NT2/D1 (cell line): ENCODE data around the gene CCL11.

Experiments used
- DNase-seq: peaks from one replicate; pipeline ENCODE4 v3.0.0-alpha.2; 2011; ENCODE audit warnings: low read depth, low spot score
- H3K27me3 ChIP-seq: 2 replicates; pipeline ENCODE4 v1.6.0; 2011; ENCODE audit warnings: mild to moderate bottlenecking; ENCODE audit not compliant: insufficient read length, insufficient read depth
- H3K36me3 ChIP-seq: 2 replicates; pipeline ENCODE4 v1.6.1; 2011; ENCODE audit warnings: mild to moderate bottlenecking, low read length, mixed read lengths; ENCODE audit not compliant: insufficient read depth, insufficient read length
- H3K4me1 ChIP-seq: 2 replicates; pipeline ENCODE4 v1.5.1; 2011; ENCODE audit not compliant: insufficient read depth, insufficient read length
- H3K4me3 ChIP-seq: 2 replicates; pipeline ENCODE4 v1.5.1; 2011; ENCODE audit warnings: low read depth; ENCODE audit not compliant: insufficient read length
- H3K9ac ChIP-seq: 2 replicates; pipeline ENCODE4 v1.6.0; 2011; ENCODE audit warnings: low read depth; ENCODE audit not compliant: insufficient read length
- H3K9me3 ChIP-seq: 2 replicates; pipeline ENCODE4 v1.5.1; 2011; ENCODE audit warnings: mild to moderate bottlenecking, low read length; ENCODE audit not compliant: insufficient read depth
- SUZ12 ChIP-seq: IDR thresholded peaks from 2 replicates; pipeline ENCODE4 v1.6.1; 2011; ENCODE audit not compliant: insufficient read length, insufficient read depth; ENCODE audit errors: extremely low read depth
- YY1 ChIP-seq: IDR thresholded peaks from 2 replicates; pipeline ENCODE4 v1.6.1; 2011; ENCODE audit not compliant: insufficient read length, insufficient read depth
- ZNF274 ChIP-seq: IDR thresholded peaks from 2 replicates; pipeline ENCODE4 v1.6.1; 2011; ENCODE audit warnings: mild to moderate bottlenecking, low read depth, low read length

The CCL11 gene

GRCh38 chr17:34246446-34246845, 39.1 kb upstream of the CCL11 start:
- no peak for TF ChIP-seq ZNF274
- TF ChIP-seq YY1 = no peak
- no peak for TF ChIP-seq SUZ12
- Histone ChIP-seq H3K36me3 (no peaks in the 10 kb centered on the region), H3K9ac (no peak overlapping the region), H3K9me3 (no peaks in the 10 kb centered on the region), H3K4me3 (no peak overlapping the region), H3K4me1 (peaks cover 4% of the 10 kb centered on the region), H3K27me3 (no peaks in the 10 kb centered on the region)
- no peak for DNase-seq

- Histone ChIP-seq H3K4me3 (no peak overlapping the region), H3K4me1 (peaks cover 4% of the 10 kb centered on the region), H3K9me3 (no peaks in the 10 kb centered on the region), H3K9ac (no peak overlapping the region), H3K27me3 (no peaks in the 10 kb centered on the region), H3K36me3 (no peaks in the 10 kb centered on the region)
- no peak for DNase-seq
- no peak for TF ChIP-seq SUZ12
- TF ChIP-seq ZNF274 = no peak
- TF ChIP-seq YY1 = no peak
Measured at GRCh38 chr17:34246881-34247280, 38.7 kb upstream of the CCL11 start.

GRCh38 chr17:34248511-34249024, 37.0 kb upstream of the CCL11 start:
- no peak overlapping the region for H3K4me3 ChIP-seq
- no peaks in the 10 kb centered on the region for H3K27me3 ChIP-seq
- DNase-seq = no peak
- TF ChIP-seq YY1 (no peak), ZNF274 (no peak), SUZ12 (no peak)
- no peaks in the 10 kb centered on the region for H3K9me3 ChIP-seq
- peaks cover 4% of the 10 kb centered on the region for H3K4me1 ChIP-seq
- no peak overlapping the region for H3K9ac ChIP-seq
- no peaks in the 10 kb centered on the region for H3K36me3 ChIP-seq

GRCh38 chr17:34249061-34249460, 36.5 kb upstream of the CCL11 start:
- Histone ChIP-seq H3K9me3 (no peaks in the 10 kb centered on the region), H3K4me1 (peaks cover 4% of the 10 kb centered on the region), H3K36me3 (no peaks in the 10 kb centered on the region), H3K27me3 (no peaks in the 10 kb centered on the region), H3K4me3 (no peak overlapping the region), H3K9ac (no peak overlapping the region)
- no peak for DNase-seq
- TF ChIP-seq SUZ12 (no peak), ZNF274 (no peak), YY1 (no peak)

- Histone ChIP-seq H3K27me3 (no peaks in the 10 kb centered on the region), H3K4me1 (peaks cover 6% of the 10 kb centered on the region), H3K36me3 (no peaks in the 10 kb centered on the region), H3K9me3 (no peaks in the 10 kb centered on the region), H3K4me3 (no peak overlapping the region), H3K9ac (no peak overlapping the region)
- DNase-seq = no peak
- no peak for TF ChIP-seq YY1
- TF ChIP-seq ZNF274 = no peak
- TF ChIP-seq SUZ12 = no peak
Measured at GRCh38 chr17:34249478-34249877, 36.1 kb upstream of the CCL11 start.

- Histone ChIP-seq H3K27me3 (no peaks in the 10 kb centered on the region), H3K36me3 (peaks cover 1% of the 10 kb centered on the region), H3K9ac (no peak overlapping the region), H3K4me3 (no peak overlapping the region), H3K4me1 (peaks cover 6% of the 10 kb centered on the region), H3K9me3 (no peaks in the 10 kb centered on the region)
- no peak for DNase-seq
- no peak for TF ChIP-seq ZNF274
- TF ChIP-seq YY1 = no peak
- TF ChIP-seq SUZ12 = no peak
Measured at GRCh38 chr17:34251186-34251585, 34.4 kb upstream of the CCL11 start.

GRCh38 chr17:34252095-34252443, 33.5 kb upstream of the CCL11 start:
- Histone ChIP-seq H3K9ac (no peak overlapping the region), H3K27me3 (no peaks in the 10 kb centered on the region), H3K9me3 (no peaks in the 10 kb centered on the region), H3K36me3 (peaks cover 9% of the 10 kb centered on the region), H3K4me3 (no peak overlapping the region), H3K4me1 (peaks cover 6% of the 10 kb centered on the region)
- no peak for DNase-seq
- TF ChIP-seq YY1 (no peak), SUZ12 (no peak), ZNF274 (no peak)
